ENCODE results near the gene APBA1. TPM values are rescaled to one million over a fixed set of nuclear protein-coding genes. Genes with fewer than 3 reads are reported as not detected.

The APBA1 gene
- 0.09 to 0.56 TPM (median 0.12 TPM) in 5 replicates for total RNA-seq (2022; extraction: Qiagen RNA extraction)

GRCh38 chr9:69671879-69672595 lies at the start of gene APBA1:
TSS of gene APBA1 (minus strand) at chr9:69672371.

Other genes starting within 250 kb of the APBA1 start
- gene PTAR1, start 87.6 kb upstream of the APBA1 start, total RNA-seq (2022; extraction: Qiagen RNA extraction): 10.2 to 19.1 TPM (median 14.9 TPM) in 5 replicates
- 0.14 TPM in 1 of 5 replicates, not detected in the others for gene CFAP95, start 148.4 kb upstream of the APBA1 start, total RNA-seq (2022; extraction: Qiagen RNA extraction)